Type B pancreatic cell (in vitro differentiated cells): Measurements from ENCODE around the gene RIC8A. TPM values are rescaled to one million over a fixed set of nuclear protein-coding genes. Genes with fewer than 3 reads are reported as not detected.

Source experiments
- DNase-seq: peaks from one replicate; pipeline ENCODE4 v3.0.0; 2021; ENCODE audit warnings: mixed read lengths; ENCODE audit not compliant: unreplicated experiment; ENCODE audit errors: extremely low spot score
- H3K27ac Mint-ChIP-seq: 2 replicates; pipeline ENCODE4 v1.8.0; 2021; ENCODE audit warnings: mild to moderate bottlenecking, mixed read lengths
- H3K27me3 Mint-ChIP-seq: 2 replicates; pipeline ENCODE4 v1.8.0; 2021; ENCODE audit warnings: mixed read lengths
- H3K36me3 Mint-ChIP-seq: 2 replicates; pipeline ENCODE4 v1.8.0; 2021; ENCODE audit warnings: mixed read lengths
- H3K4me1 Mint-ChIP-seq: one replicate; pipeline ENCODE4 v1.8.0; 2021; ENCODE audit warnings: mixed read lengths; ENCODE audit not compliant: unreplicated experiment
- H3K4me3 Mint-ChIP-seq: 2 replicates; pipeline ENCODE4 v1.8.0; 2021; ENCODE audit warnings: mild to moderate bottlenecking, mixed read lengths
- H3K9me3 Mint-ChIP-seq: 2 replicates; pipeline ENCODE4 v1.8.0; 2021; ENCODE audit warnings: mixed read lengths
- CTCF ChIP-seq: fragments of 200-600 bp; sonication (generic); conservative IDR thresholded peaks from 2 replicates; pipeline ENCODE4 v1.5.0; 2021; ENCODE audit warnings: antibody characterized with exemption, mild to moderate bottlenecking
- total RNA-seq: library from RNA; stranded (reverse); gene quantifications from 2 replicates; pipeline ENCODE4 v1.2.1, GENCODE V29; 2021; ENCODE audit warnings: low replicate concordance

The RIC8A gene
- total RNA-seq, 1 donor from 2014 or later: 114 TPM

- TF ChIP-seq CTCF: no peak
- no peaks in the 10 kb centered on the region for H3K27me3 Mint-ChIP-seq
- DNase-seq: no peak
- peaks cover 10% of the 10 kb centered on the region for H3K4me1 Mint-ChIP-seq
- peaks cover 10% of the 10 kb centered on the region for H3K36me3 Mint-ChIP-seq
- no peak overlapping the region for H3K27ac Mint-ChIP-seq
- H3K9me3 Mint-ChIP-seq: no peaks in the 10 kb centered on the region
- H3K4me3 Mint-ChIP-seq: peak overlapping the region; percentile 10
These were observed 34.1 kb downstream of the RIC8A start for GRCh38 chr11:241634-242033.

- Mint-ChIP-seq H3K9me3 (no peaks in the 10 kb centered on the region), H3K27me3 (no peaks in the 10 kb centered on the region), H3K27ac (no peak overlapping the region), H3K4me1 (no peaks in the 10 kb centered on the region), H3K36me3 (peaks cover 22% of the 10 kb centered on the region), H3K4me3 (no peak overlapping the region)
- DNase-seq: no peak
- no peak for TF ChIP-seq CTCF
These were observed 36.9 kb downstream of the RIC8A start for GRCh38 chr11:244376-244775.

- Mint-ChIP-seq H3K27me3 (no peaks in the 10 kb centered on the region), H3K4me3 (no peak overlapping the region), H3K36me3 (peaks cover 22% of the 10 kb centered on the region), H3K27ac (no peak overlapping the region), H3K9me3 (no peaks in the 10 kb centered on the region), H3K4me1 (no peaks in the 10 kb centered on the region)
- TF ChIP-seq CTCF: no peak
- no peak for DNase-seq
These were observed 41.6 kb downstream of the RIC8A start for GRCh38 chr11:249062-249461.

GRCh38 chr11:250274-250673 is 42.8 kb downstream of the RIC8A start:
- no peak overlapping the region for H3K4me3 Mint-ChIP-seq
- peaks cover 22% of the 10 kb centered on the region for H3K36me3 Mint-ChIP-seq
- DNase-seq: no peak
- H3K4me1 Mint-ChIP-seq: no peaks in the 10 kb centered on the region
- H3K9me3 Mint-ChIP-seq: no peaks in the 10 kb centered on the region
- H3K27ac Mint-ChIP-seq: no peak overlapping the region
- TF ChIP-seq CTCF: no peak
- H3K27me3 Mint-ChIP-seq: no peaks in the 10 kb centered on the region

- H3K27me3 Mint-ChIP-seq: no peaks in the 10 kb centered on the region
- no peak overlapping the region for H3K4me3 Mint-ChIP-seq
- peak; percentile 79 for TF ChIP-seq CTCF
- H3K4me1 Mint-ChIP-seq: no peaks in the 10 kb centered on the region
- no peak for DNase-seq
- no peak overlapping the region for H3K27ac Mint-ChIP-seq
- H3K36me3 Mint-ChIP-seq: peaks cover 21% of the 10 kb centered on the region
- H3K9me3 Mint-ChIP-seq: no peaks in the 10 kb centered on the region
These were observed 43.3 kb downstream of the RIC8A start for GRCh38 chr11:250740-251299.

GRCh38 chr11:251550-251949 is 44.0 kb downstream of the RIC8A start:
- no peak overlapping the region for H3K27ac Mint-ChIP-seq
- H3K36me3 Mint-ChIP-seq: peaks cover 17% of the 10 kb centered on the region
- H3K4me1 Mint-ChIP-seq: no peaks in the 10 kb centered on the region
- H3K27me3 Mint-ChIP-seq: no peaks in the 10 kb centered on the region
- no peaks in the 10 kb centered on the region for H3K9me3 Mint-ChIP-seq
- H3K4me3 Mint-ChIP-seq: no peak overlapping the region
- no peak for DNase-seq
- no peak for TF ChIP-seq CTCF
